Liver (tissue), 9 donors: ENCODE results near the gene SWT1. TPM values are rescaled to one million over a fixed set of nuclear protein-coding genes. Genes with fewer than 3 reads are reported as not detected.
"Not testable (repeated sequence)": the region's sequence is repeated elsewhere in the genome, so short reads cannot be mapped to it uniquely, and the experiment has no call there.

Experiments used
- DNase-seq: peaks from one replicate; pipeline ENCODE4 v3.0.0-alpha.2; 2017; ENCODE audit warnings: low spot score
- H3K27ac ChIP-seq, 2 donors: one replicate each; pipeline ENCODE4 v1.7.0; 2013; ENCODE audit warnings: inconsistent platforms in 2 of 2, low read length in 2 of 2, control low read depth in 1 of 2, low read depth in 1 of 2, mild to moderate bottlenecking in 1 of 2
- H3K27me3 ChIP-seq, 4 donors: one replicate each; pipeline versions ENCODE4 v1.6.1 to v1.7.0; 2013; ENCODE audit warnings: low read length in 3 of 4, inconsistent platforms in 1 of 4, mild to moderate bottlenecking in 1 of 4, moderate library complexity in 1 of 4; ENCODE audit not compliant: control insufficient read depth in 4 of 4, insufficient read depth in 4 of 4
- H3K36me3 ChIP-seq, 4 donors: one replicate each; pipeline versions ENCODE4 v1.6.1 to v1.7.0; 2013; ENCODE audit warnings: low read length in 3 of 4, mild to moderate bottlenecking in 3 of 4, low read depth in 1 of 4, moderate library complexity in 1 of 4; ENCODE audit not compliant: control insufficient read depth in 4 of 4, insufficient read depth in 3 of 4
- H3K4me1 ChIP-seq, 4 donors: one replicate each; pipeline versions ENCODE4 v1.6.1 to v1.7.0; 2013; ENCODE audit warnings: low read length in 3 of 4, mild to moderate bottlenecking in 3 of 4, moderate library complexity in 1 of 4; ENCODE audit not compliant: control insufficient read depth in 4 of 4, insufficient read depth in 4 of 4
- H3K4me3 ChIP-seq, 3 donors: one replicate each; pipeline versions ENCODE4 v1.6.1 to v1.7.0; 2013; ENCODE audit warnings: low read length in 3 of 3, control low read depth in 1 of 3, low read depth in 1 of 3, mild to moderate bottlenecking in 1 of 3
- H3K9ac ChIP-seq, 2 donors: one replicate each; pipeline ENCODE4 v1.7.0; 2013; ENCODE audit warnings: low read length in 2 of 2, mild to moderate bottlenecking in 2 of 2, moderate library complexity in 2 of 2, control low read depth in 1 of 2, low read depth in 1 of 2
- H3K9me3 ChIP-seq, 4 donors: one replicate each; pipeline versions ENCODE4 v1.6.1 to v1.7.0; 2013; ENCODE audit warnings: low read length in 3 of 4; ENCODE audit not compliant: control insufficient read depth in 4 of 4
- ATF3 ChIP-seq: IDR thresholded peaks from 2 replicates; pipeline ENCODE4 v1.6.1; 2016; ENCODE audit warnings: antibody characterized with exemption
- EGR1 ChIP-seq, 2 donors: IDR thresholded peaks; 2 replicates each; pipeline ENCODE4 v1.6.1; 2016 to 2018; ENCODE audit warnings: antibody characterized with exemption in 2 of 2, low read depth in 2 of 2
- FOXA2 ChIP-seq: IDR thresholded peaks from 2 replicates; pipeline ENCODE4 v1.6.1; 2016; ENCODE audit warnings: antibody characterized with exemption
- GABPA ChIP-seq, 2 donors: IDR thresholded peaks in 1 of 2; conservative IDR thresholded peaks in 1 of 2; 2 replicates each; pipeline ENCODE4 v1.6.1; 2016; ENCODE audit warnings: antibody characterized with exemption in 2 of 2, mild to moderate bottlenecking in 1 of 2, moderate library complexity in 1 of 2
- HNF4A ChIP-seq, 2 donors: conservative IDR thresholded peaks; 2 replicates each; pipeline ENCODE4 v1.6.1; 2016; ENCODE audit warnings: antibody characterized with exemption in 2 of 2, mild to moderate bottlenecking in 2 of 2
- HNF4G ChIP-seq: IDR thresholded peaks from 2 replicates; pipeline ENCODE4 v1.6.1; 2016; ENCODE audit warnings: antibody characterized with exemption
- JUND ChIP-seq, 2 donors: IDR thresholded peaks; 2 replicates each; pipeline ENCODE4 v1.6.1; 2016; ENCODE audit warnings: antibody characterized with exemption in 2 of 2
- NR2F2 ChIP-seq: IDR thresholded peaks from 2 replicates; pipeline ENCODE4 v1.6.1; 2016; ENCODE audit warnings: antibody characterized with exemption
- RAD21 ChIP-seq, 2 donors: IDR thresholded peaks; 2 replicates each; pipeline ENCODE4 v1.6.1; 2016; ENCODE audit warnings: antibody characterized with exemption in 2 of 2, mild to moderate bottlenecking in 2 of 2
- REST ChIP-seq: IDR thresholded peaks from 2 replicates; pipeline ENCODE4 v1.6.1; 2016; ENCODE audit warnings: antibody characterized with exemption, mild to moderate bottlenecking
- RXRA ChIP-seq, 2 donors: IDR thresholded peaks; 2 replicates each; pipeline ENCODE4 v1.6.1; 2017 to 2018; ENCODE audit warnings: antibody characterized with exemption in 2 of 2, mild to moderate bottlenecking in 1 of 2
- SP1 ChIP-seq: IDR thresholded peaks from 2 replicates; pipeline ENCODE4 v1.6.1; 2018; ENCODE audit warnings: antibody characterized with exemption, mild to moderate bottlenecking
- TAF1 ChIP-seq: conservative IDR thresholded peaks from 2 replicates; pipeline ENCODE4 v1.6.1; 2016; ENCODE audit warnings: antibody characterized with exemption, mild to moderate bottlenecking
- YY1 ChIP-seq: IDR thresholded peaks from 2 replicates; pipeline ENCODE4 v1.6.1; 2016; ENCODE audit warnings: antibody characterized with exemption, mild to moderate bottlenecking
- WGBS: extraction: QIAGEN DNeasy Blood & Tissue Kit; methylation state at CpG from one replicate; pipeline ENCODE4 v1.1.7; 2013; 5-methylcytosine and 5-hydroxymethylcytosine counted together
- polyA plus RNA-seq, 2 donors: library from polyadenylated mRNA; stranded (reverse) in 1 of 2; unstranded in 1 of 2; fragments of 200-250 nt in 1 of 2; fragments of >200 nt in 1 of 2; fragmentation: Nextera tagmentation in 1 of 2; extraction: Ambion mirVana in 1 of 2; gene quantifications; one replicate each; pipeline versions ENCODE4 v1.2.1 to v1.2.3, GENCODE V29; 2013 to 2015
- total RNA-seq, 2 donors: library from RNA; depleted of rRNA; stranded (reverse); fragments of >200 nt; gene quantifications; one replicate each; pipeline ENCODE4 v1.2.3, GENCODE V29; 2014
- TF ChIP-seq, protein P1 (sequence below): fragments of 150-350 bp; IDR thresholded peaks from 2 replicates; pipeline ENCODE4 v1.5.1; 2017; ENCODE audit warnings: improper control_type of control experiment, low read depth, low read length; ENCODE audit not compliant: missing input control
- TF ChIP-seq, protein P2 (sequence below): IDR thresholded peaks from 2 replicates; pipeline ENCODE4 v1.6.1; 2016; ENCODE audit warnings: antibody characterized with exemption
- donor health status: healthy.
- donor health status: healthy.
- donor health status: healthy.
- donor health status: healthy.
- donor health status: healthy.

The SWT1 gene
- total and polyA plus RNA-seq, 4 donors = 0.99 to 7.8 (median 2.9) TPM

- no peak for TF ChIP-seq GABPA (IDR thresholded peaks at IDR 0.05 in 1 of 2, conservative IDR thresholded peaks at IDR 0.05 in 1 of 2)
- no peak for TF ChIP-seq HNF4G
- TF ChIP-seq TAF1 = no peak
- TF ChIP-seq HNF4A (conservative IDR thresholded peaks at IDR 0.05) = no peak
- TF ChIP-seq FOXA2 = no peak
Measured at GRCh38 chr1:185193756-185194155, 36.8 kb downstream of the SWT1 start (continued).

DNA sequence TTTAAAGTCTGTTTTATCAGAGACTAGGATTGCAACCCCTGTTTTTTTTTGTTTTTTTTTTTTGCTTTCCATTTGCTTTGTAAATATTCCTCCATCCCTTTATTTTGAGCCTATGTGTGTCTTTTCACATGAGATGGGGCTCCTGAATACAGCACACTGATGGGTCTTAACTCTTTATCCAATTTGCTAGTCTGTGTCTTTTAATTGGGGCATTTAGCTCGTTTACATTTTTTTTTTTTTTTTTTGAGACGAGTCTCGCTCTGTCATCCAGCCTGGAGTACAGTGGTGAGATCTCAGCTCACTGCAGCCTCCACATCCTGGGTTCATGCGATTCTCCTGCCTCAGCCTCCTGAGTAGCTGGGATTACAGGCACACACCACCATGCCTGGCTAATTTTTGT is 41.7 kb downstream of the SWT1 start:
- not testable (repeated sequence) for H3K27ac ChIP-seq, H3K36me3 ChIP-seq, H3K27me3 ChIP-seq, DNase-seq, H3K9me3 ChIP-seq, H3K9ac ChIP-seq, H3K4me1 ChIP-seq, H3K4me3 ChIP-seq
- WGBS = 95% methylated on average over 4 of the region's 4 CpGs

DNA sequence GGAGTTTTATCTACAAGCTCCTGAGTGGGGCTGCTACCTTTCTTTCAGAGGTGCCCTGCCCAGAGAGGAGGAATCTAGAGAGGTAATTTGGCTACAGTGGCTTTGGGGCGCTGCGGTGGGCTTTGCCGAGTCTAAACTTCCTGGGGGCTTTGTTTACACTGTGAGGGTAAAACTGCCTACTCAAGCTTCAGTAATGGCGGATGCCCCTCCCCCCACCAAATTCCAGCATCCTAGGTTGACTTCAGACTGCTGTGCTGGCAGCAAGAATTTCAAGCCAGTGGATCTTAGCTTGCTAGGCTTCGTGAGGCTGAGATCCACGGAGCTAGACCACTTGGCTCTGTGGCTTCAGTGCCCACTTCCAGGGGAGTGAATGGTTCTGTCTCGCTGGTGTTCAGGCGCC is 43.9 kb downstream of the SWT1 start:
- TF ChIP-seq SP1 (no peak), TAF1 (no peak), EGR1 (IDR thresholded peaks at IDR 0.05; ENCODE audit: low read depth in 2 of 2) (no peak), RAD21 (IDR thresholded peaks at IDR 0.05) (no peak), HNF4A (conservative IDR thresholded peaks at IDR 0.05) (no peak), HNF4G (no peak), YY1 (no peak), NR2F2 (no peak), GABPA (IDR thresholded peaks at IDR 0.05 in 1 of 2, conservative IDR thresholded peaks at IDR 0.05 in 1 of 2) (no peak), JUND (IDR thresholded peaks at IDR 0.05) (no peak), FOXA2 (no peak), RXRA (IDR thresholded peaks at IDR 0.05) (no peak), ATF3 (no peak), REST (no peak)
- TF ChIP-seq, protein P1, sequence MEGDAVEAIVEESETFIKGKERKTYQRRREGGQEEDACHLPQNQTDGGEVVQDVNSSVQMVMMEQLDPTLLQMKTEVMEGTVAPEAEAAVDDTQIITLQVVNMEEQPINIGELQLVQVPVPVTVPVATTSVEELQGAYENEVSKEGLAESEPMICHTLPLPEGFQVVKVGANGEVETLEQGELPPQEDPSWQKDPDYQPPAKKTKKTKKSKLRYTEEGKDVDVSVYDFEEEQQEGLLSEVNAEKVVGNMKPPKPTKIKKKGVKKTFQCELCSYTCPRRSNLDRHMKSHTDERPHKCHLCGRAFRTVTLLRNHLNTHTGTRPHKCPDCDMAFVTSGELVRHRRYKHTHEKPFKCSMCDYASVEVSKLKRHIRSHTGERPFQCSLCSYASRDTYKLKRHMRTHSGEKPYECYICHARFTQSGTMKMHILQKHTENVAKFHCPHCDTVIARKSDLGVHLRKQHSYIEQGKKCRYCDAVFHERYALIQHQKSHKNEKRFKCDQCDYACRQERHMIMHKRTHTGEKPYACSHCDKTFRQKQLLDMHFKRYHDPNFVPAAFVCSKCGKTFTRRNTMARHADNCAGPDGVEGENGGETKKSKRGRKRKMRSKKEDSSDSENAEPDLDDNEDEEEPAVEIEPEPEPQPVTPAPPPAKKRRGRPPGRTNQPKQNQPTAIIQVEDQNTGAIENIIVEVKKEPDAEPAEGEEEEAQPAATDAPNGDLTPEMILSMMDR = no peak
- TF ChIP-seq, protein P2, sequence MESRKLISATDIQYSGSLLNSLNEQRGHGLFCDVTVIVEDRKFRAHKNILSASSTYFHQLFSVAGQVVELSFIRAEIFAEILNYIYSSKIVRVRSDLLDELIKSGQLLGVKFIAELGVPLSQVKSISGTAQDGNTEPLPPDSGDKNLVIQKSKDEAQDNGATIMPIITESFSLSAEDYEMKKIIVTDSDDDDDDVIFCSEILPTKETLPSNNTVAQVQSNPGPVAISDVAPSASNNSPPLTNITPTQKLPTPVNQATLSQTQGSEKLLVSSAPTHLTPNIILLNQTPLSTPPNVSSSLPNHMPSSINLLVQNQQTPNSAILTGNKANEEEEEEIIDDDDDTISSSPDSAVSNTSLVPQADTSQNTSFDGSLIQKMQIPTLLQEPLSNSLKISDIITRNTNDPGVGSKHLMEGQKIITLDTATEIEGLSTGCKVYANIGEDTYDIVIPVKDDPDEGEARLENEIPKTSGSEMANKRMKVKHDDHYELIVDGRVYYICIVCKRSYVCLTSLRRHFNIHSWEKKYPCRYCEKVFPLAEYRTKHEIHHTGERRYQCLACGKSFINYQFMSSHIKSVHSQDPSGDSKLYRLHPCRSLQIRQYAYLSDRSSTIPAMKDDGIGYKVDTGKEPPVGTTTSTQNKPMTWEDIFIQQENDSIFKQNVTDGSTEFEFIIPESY = no peak

More for the DNA sequence above, 43.9 kb downstream of the SWT1 start:
- Histone ChIP-seq H3K36me3 (peaks cover 0 to 2% (median 0%) of the 10 kb centered on the region in 4 donors), H3K9ac (no peak overlapping the region), H3K4me1 (no peaks in the 10 kb centered on the region), H3K27ac (no peak overlapping the region), H3K27me3 (no peaks in the 10 kb centered on the region), H3K9me3 (no peaks in the 10 kb centered on the region), H3K4me3 (no peak overlapping the region)
- no peak for DNase-seq
- 96% methylated on average over 8 of the region's 8 CpGs for WGBS
